NCI-H1930 (cell line): ENCODE measurements around the gene ARSD.
"Not testable (repeated sequence)": the region's sequence is repeated elsewhere in the genome, so short reads cannot be mapped to it uniquely, and the experiment has no call there.

ENCODE experiments used
- DNase-seq, 2 experiments: peaks; one replicate each; lab custom pipeline; 2025; lab: John Stamatoyannopoulos, UW

Gene ARSD

DNA sequence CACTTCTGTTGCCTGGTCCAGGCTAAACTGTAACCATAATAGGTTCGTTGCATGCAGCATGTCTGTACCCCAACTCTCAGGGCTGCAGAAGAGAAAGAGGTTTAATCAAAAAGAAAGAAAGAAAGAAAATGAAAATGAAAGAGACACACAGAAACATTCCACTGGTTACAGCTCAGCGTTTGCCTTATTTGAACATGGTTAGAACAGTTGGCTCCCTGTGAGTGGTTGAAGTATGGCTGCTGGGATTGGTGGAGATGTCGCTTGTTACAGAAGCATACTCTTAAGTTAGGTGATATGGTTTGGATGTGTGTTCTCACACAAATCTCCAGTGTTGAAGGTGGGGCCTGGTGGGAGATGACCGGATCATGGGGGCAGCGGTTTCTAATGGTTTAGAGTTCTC lies 36.3 kb downstream of the ARSD start:
- no peak for DNase-seq

DNA sequence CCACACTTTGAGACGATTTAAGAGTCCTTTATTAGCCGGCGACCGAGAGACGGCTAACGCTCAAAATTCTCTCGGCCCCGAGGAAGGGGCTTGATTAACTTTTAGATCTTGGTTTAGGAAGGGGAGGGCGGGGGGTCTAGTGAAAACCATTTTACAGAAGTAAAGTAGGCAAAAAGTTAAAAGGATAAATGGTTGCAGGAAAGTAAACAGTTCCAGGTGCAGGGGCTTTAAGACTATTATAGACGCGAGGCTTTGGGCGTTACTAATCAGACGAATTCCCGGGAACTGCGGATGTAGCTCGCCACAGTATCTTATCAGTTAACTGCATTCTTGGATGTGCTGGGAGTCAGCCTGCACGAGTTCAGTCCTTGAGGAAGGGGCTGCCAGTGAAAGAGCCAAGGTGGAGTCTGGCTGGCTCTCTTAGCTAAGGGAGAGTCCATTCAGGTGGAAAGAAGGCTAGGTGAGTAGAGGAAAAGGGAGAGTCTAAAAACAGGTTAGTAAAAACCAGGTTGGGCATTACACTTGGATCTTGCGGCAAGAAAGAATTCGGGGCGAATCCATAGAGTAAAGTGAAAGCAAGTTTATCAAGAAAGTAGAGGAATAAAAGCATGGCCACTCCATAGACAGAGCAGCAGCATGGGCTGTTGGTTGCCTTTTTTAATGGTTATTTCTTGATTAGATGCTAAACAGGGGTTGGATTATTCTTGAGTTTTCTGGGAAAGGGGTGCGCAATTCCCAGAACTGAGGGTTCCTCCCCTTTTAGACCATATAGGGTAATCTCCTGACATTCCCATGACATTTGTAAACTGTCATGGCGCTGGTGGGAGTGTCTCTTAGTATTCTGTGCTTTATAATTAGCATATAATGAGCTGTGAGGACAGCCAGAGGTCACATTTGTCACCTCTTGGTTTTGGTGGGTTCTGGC lies 38.3 kb downstream of the ARSD start:
- DNase-seq: not testable (repeated sequence)

DNA sequence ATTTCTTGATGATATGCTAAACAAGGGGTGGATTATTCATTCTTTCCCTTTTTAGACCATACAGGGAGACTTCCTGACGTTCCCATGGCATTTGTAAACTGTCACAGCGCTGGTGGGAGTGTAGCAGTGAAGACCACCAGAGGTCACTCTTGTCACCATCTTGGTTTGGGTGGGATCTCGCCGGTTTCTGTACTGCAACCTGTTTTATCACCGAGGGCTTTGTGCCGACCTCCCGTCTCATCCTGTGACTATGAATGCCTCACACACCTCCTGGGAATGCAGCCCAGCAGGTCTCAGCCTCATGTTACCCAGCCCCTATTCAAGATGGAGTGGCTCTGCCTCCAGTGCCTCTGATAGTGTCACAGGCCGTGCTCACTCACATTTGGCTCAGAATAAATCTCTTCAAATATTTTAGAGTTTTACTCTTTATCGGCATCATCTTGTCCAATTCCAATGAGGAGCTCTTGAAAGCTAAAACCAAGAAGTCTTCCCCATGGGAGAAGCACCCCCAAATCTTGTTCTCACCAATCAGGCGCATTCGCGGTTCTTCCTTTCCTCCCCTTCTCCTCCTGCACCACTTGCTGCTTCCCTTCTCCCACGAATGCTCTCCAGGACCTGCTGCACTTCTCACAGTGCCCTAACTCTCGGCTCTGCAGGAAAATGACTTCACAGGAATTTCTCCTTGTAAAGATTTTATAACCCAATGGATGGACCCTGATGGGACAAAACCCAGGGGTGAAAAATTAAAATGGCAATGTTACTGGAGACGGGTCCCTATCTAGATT lies 39.2 kb downstream of the ARSD start:
- DNase-seq: not testable (repeated sequence)

DNA sequence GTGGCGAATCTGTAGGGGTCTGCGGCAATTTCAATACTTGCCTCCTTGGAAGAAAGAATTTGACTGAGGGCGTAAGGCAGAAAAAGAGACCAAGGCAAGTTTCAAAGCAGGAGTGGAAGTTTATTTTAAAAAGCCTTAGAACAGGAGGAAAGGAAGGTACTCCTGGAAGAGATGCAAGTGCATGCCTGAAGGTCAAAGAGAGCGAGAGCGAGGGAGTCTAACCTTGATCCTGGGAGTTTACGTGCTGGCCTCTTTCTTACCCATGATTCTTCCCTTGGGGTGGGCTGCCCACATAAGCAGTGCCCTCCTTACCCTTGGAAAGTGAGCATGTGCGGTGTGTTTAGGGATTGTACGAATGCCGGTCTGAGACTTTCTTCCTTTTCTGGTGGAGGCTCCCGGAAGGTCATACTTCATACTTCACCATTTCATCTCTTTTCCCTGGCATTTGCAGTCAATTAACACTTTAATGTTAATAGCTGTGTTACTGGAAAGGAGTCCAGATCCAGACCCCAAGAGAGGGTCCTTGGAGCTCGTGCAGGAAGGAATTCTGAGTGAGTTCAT lies 40.0 kb downstream of the ARSD start:
- DNase-seq: no peak

DNA sequence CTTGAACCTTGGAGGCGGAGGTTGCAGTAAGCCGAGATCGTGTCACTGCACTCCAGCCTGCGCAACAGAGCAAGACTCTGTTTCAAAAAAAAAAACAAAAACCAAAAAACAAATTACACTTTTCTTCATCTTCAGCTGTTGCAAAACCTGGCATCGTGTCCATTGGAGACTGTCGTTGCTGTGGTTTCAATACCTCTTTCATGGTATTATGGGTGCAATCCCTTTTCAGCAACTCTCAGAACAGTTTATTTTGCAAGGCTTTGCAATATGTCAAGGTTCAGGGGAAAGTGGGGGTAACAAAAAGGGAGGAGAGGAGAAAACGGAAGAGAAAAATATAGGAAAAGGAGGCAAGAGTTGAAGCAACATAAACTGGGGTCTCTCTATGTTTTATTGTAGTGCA lies 40.8 kb downstream of the ARSD start:
- no peak for DNase-seq

DNA sequence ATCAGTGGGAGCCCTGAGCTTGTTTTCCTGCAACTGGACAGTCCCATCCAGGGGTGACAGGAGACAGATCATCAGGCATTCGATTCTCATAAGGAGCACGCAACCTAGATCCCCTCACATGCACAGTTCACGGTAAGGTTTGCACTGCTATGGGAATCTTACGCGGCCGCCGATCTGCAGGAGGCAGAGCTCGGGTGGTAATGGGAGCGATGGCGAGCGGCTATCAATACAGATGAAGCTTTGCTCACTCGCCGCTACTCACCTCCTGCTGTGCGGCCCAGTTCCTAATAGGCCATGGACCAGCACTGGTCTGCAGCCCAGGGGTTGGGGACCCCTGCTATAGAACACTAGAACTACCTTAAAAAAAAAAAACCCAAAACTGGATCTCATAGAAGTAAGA lies 45.4 kb downstream of the ARSD start:
- DNase-seq: no peak

DNA sequence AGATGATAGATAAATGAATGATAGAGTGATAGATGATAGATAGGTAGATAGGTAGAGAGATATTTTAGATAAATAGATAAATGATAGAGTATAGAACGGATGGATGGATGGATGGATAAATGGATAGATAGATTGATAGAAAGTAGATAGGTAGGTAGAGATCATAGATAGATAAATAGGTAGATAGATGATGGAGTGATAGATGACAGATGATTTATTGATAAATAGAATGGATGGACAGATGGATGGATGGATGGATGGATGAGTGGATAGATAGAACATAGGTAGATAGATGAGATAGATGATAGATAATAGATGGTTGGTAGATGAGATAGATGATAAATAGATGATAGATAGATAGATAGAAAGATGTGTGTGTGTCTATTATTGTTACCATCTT lies 49.5 kb downstream of the ARSD start:
- no peak for DNase-seq

DNA sequence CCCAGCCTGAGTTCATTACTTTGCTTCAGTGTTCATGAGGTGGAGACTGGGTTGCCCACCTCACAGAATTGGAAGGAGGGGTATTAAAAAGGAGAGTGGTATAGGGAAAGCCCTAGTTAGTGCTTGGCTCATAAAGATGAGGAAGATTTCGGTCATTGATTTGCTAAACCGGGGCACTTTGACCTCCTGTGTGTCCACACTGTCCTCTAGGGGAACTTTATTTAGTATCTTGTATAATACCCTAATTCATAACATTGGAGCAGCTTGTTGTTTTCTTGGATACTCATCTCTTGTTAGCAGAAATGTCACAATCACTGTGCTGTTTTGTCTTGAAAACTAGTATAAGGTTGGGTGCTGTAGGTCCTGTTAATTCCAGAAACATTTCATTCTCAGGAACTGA lies 50.6 kb downstream of the ARSD start:
- no peak for DNase-seq

DNA sequence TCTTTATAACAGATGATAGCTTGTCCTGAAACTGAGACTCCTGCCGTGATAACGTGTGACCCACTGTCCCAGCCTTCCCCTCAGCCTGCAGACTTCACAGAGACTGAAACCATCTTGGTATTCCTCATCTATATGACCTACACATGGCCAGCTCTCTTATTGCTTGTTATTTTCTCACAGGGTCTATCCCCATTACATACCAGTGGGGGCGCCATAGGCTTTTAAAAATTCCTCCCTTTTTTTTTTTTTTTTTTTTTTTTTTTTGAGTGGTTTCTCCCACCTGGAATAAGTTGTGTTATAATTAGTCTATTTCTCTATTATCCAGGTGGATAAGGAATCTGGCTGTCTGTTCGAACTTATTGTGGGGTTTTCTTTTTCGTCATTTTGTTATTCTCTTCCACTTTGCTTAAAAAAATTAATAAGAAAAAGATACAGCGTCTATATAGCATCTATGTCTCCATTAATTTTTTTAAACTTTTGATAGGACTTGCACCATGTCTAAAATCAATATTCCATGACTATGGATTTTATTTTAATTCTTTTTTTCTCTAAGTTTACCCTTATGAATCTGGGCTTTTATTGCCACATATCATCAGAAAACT lies 53.2 kb downstream of the ARSD start:
- no peak for DNase-seq

DNA sequence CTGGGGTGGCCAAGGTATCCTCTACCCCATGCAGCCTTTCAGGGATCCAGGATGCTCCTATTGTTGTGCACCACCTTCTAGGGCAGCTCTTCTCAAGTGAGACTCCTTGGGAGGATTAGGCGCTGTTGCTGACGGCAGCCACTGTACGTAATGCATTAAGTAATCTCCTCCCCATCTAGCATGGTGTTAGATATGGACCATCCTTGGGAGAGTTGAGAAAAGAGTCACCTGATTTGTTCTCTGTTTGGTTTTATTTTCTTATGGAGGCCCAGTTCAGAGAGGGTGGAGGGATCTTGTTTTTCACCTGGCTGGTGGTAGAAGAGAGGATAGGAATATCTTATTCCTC lies 54.0 kb downstream of the ARSD start:
- no peak for DNase-seq

DNA sequence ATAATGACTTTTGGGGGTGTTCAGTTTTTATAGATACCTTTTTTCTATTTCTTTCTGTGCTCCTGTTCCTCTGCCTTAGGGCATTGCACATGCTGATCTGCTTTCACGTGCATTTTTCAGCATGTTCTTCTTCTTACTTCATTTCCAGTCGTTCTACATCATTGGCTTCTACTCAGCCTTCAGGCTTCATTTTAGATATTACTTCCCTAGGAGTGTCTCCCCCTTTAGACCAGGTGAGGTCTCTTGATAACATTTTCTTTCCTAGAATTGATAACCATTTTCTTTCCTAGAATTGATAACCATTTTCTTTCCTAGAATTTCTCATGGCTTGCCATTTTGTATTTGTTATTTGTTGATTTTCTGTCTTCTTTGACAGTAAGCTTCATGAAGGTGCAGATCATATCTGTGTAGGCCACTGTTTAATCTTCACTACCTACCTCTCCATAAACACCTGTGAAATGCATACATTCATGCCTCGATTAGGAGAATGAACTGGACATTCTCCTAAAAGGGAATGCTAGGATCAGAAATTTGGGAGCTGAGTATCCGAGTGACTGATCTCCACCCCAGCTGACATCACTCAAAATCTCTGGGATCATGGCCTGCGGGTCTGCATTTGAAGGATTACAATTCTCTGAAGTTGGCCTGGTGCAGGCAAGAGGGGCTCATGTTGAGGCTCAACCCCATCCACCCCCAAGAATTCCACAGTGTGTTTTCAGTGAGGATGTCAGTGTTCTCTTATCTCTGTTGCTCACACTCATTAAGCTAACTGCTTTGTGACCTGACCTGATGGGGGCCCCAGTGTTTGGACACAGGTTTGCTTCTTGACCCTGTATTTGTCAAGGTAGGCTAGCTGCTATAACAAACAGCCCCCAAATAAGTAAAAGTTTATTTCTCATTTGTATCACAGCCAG lies 54.7 kb downstream of the ARSD start:
- DNase-seq: no peak

DNA sequence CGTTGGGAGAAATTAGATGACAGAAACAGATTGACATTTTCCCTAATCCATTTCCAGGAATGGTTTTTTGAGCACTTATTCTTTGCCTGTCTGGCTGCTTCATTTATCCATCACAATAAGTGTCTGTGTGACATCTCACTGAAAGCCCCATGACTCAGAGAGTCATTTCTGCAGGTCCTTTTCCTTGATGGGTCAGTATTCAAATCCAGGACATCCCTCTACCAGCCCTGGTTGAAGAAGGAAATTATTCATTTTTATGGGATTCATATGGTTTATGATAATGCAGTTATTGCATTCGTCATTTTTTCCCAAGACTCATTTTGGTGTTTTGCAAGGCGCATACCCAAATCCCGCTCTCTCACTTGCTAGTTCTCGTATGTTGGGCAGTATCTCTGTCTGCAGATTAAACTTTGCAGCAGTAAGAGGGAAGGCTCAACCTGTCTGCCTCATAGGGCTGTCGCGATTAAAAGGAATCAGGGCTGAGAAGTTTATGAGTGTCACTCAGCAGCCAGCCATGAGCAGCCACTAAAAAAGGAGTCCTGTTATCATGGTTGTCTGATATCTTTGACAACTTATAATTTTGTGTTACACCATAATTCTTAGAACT lies 56.4 kb downstream of the ARSD start:
- DNase-seq: no peak

DNA sequence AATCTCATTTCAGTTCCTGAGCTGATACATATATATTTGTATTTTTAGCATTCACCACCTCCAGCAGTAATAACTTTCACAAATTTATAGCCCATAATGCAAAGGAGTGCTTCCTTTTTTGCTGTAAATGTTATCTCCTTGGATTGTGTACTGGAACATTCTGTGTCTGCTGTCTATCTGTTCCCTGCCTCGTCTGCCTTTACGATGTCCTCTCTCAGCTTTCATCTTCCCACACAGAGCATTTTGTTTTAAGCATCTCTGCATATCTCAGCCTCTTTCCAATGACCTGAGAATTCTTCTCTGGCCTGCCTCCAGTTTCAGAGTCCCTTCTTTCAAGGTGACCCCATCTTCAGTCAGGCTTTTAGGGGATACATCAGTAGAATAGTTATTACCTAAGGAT lies 57.3 kb downstream of the ARSD start:
- no peak for DNase-seq

DNA sequence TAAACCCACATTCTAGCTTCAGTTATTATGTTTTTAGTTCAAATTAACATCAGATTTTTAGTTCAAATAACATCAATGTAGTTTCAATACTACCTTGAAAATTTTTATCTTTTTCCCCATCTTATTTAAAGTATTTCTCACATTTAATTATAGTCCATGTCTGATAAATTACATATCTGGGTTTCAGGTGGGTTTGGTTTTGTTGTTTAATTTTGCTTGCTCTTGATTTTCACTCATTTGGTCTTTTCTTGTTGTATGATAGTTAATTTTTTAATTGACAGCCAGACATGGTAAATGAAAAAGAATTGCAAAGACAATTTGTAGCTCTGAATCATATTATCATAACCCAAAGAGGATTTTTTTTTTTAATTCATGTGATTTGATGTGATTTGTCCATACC lies 58.5 kb downstream of the ARSD start:
- no peak for DNase-seq

DNA sequence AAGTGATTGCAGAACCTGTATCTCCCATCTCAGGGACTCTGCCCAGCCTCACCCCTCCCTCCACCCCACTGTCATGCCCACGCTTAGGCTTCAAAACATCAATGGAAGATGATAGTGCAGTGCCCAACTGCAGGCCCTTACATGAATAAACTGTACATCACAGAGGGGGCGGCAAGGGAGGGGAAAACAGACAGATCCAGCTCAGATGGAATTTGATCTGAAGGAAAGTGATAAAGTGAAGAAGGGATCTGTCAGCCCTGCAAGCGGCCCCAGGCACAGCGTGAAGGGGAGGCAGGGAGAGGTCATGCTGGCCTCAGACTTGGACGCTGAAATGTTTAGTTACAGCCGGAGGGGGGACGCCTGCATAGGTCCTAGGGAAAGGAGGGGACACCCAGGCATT lies 61.9 kb downstream of the ARSD start:
- DNase-seq: no peak

DNA sequence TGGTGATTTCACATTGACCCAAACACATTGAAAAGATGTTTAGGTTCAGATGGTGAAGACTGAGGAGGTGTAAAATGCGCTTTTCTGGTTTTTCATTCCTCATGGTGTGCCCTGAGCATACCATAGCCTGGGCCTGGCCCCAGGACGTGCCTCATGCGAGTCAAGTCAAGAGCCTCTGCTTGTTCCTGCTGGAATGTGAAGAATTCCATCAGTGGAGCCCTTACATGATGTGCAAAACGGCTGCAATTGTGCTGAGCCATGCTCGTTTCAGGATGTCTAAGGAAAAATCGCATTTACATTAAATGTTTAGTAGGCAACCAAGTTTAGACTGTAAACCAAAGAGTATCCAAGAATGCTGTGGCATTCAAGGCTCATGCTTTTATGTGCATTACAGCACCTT lies 65.5 kb downstream of the ARSD start:
- no peak for DNase-seq

DNA sequence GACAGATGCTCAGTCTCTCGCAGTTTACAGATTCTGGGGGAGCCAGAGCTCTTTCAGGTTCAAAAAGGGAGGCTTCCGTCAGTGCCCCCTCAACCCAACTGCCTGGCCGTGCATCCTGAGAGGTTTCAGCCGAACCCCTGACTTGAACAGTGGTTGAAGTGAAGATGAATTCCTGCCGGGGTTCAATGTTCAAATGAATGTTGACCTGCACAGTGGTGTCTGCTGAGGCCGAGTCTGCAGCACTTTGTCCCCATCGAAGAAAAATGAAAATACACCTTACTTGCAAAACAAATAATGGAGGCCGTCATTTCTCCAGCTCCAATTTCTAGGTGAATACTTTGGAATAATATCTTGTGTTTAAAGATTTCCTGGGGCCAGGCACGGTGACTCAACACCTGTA lies 66.7 kb downstream of the ARSD start:
- no peak for DNase-seq

DNA sequence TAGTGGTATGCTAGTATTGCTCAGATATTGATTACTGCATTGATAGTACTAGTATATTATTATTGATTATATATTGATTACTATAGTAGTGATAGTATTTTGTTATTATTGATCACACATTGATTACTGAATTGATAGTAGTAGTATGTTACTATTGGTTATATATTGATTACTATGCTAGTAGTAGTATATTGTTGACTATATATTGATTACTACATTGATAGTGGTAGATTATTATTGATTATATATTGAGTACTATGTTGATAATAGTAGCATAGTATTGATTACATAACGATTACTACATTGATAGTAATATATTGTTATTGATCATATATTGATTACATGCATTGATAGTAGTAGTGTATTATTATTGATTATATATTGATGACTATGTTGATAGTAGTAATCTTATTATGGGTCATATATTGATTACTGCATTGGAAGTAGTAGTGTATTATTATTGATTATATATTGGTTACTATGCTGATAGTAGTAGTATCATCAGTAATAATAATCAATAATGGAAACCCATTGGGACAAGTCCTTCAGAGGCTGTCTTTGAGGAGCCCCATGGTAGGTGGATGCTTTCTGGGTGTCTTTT lies 69.8 kb downstream of the ARSD start:
- no peak for DNase-seq

DNA sequence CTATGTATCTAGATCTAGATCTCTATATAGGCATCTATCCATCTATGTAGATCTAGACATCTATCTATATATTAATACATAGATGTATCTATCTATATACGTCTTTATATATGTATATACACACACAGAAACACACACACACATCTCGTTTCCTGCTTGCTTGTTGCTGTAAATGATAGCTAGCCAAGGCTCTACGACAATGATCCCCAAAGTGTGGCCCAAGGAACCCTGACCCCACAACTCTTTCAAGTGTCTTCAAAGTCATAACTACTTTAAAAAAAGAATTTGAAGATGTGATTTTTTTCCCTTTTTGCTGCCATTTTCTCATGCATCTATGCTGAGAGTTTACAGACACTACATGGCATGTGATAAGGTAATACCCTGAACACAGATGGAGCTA lies 71.6 kb downstream of the ARSD start:
- no peak for DNase-seq

DNA sequence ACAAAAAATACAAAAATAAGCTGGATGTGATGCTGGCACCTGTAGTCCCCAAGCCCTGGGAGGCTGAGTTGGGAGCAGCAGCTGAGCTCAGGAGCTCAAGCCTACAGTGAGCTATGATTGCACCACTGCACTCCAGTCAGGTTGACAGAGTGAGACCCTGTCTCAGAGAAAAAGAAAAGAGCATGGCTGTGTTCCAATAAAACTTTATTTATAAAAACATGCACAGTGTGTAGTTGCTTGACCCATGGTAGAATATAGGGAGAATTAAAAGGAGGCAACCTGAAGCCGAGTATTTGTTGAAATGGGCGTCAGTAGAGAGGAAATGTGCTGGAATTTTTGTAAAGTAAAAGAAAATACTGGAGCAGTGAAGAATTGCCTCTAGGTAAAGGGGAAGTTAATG lies 73.4 kb downstream of the ARSD start:
- DNase-seq: no peak

DNA sequence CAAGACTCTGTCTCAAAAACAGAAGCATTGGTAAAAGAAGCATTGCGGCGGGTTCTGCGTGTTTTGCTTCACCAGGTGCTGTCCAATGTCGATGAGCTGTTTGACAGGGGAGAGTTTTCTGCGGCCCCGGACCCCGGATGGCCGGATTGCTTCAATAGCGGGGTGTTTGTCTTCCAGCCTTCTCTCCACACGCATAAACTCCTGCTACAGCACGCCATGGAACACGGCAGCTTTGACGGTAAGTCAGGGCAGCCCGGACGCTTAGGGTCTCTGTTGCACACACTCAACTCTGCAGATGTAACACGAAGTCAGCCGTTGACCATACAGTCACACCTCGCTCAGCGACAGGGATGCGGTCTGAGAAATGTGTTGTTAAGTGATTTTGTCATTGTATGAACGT lies 74.2 kb downstream of the ARSD start:
- DNase-seq: no peak
